ENCODE data around the gene FREM3. TPM values are rescaled to one million over a fixed set of nuclear protein-coding genes. Genes with fewer than 3 reads are reported as not detected.
"Not testable (repeated sequence)": the region's sequence is repeated elsewhere in the genome, so short reads cannot be mapped to it uniquely, and the experiment has no call there.

Gene FREM3
- total RNA-seq, 1 donor from 2014 or later: 0.38 TPM

GRCh38 chr4:143728166-143728565 is 27.7 kb upstream of the FREM3 start:
- TF ChIP-seq CTCF (IDR thresholded peaks at IDR 0.05): no peak
- Histone ChIP-seq H3K4me3 (no peak overlapping the region), H3K27ac (no peak overlapping the region), H3K9me3 (no peaks in the 10 kb centered on the region), H3K36me3 (no peaks in the 10 kb centered on the region), H3K4me1 (no peaks in the 10 kb centered on the region), H3K27me3 (ENCODE audit: low read depth) (no peaks in the 10 kb centered on the region)
- no peak for DNase-seq
- no peak for ATAC-seq
- intact Hi-C loops (cut with DNase I): no loop called here

- intact Hi-C loops (cut with DNase I): no loop called here
- no peak for TF ChIP-seq CTCF (IDR thresholded peaks at IDR 0.05)
- H3K27me3 ChIP-seq (ENCODE audit: low read depth): no peaks in the 10 kb centered on the region
- H3K4me1 ChIP-seq: no peaks in the 10 kb centered on the region
- no peak overlapping the region for H3K27ac ChIP-seq
- ATAC-seq: no peak
- H3K9me3 ChIP-seq: no peaks in the 10 kb centered on the region
- DNase-seq: no peak
- H3K36me3 ChIP-seq: no peaks in the 10 kb centered on the region
- no peak overlapping the region for H3K4me3 ChIP-seq
Measured at GRCh38 chr4:143726714-143727113, 26.2 kb upstream of the FREM3 start.

- Histone ChIP-seq H3K9me3 (no peaks in the 10 kb centered on the region), H3K27me3 (ENCODE audit: low read depth) (no peaks in the 10 kb centered on the region), H3K4me3 (no peak overlapping the region), H3K36me3 (no peaks in the 10 kb centered on the region), H3K4me1 (no peaks in the 10 kb centered on the region), H3K27ac (no peak overlapping the region)
- DNase-seq (no peak), ATAC-seq (no peak)
- intact Hi-C loops (cut with DNase I): no loop called here
- no peak for TF ChIP-seq CTCF (IDR thresholded peaks at IDR 0.05)
Measured at GRCh38 chr4:143721317-143721716, 20.8 kb upstream of the FREM3 start.

- intact Hi-C loops (cut with DNase I); H3K27me3 ChIP-seq (ENCODE audit: low read depth); H3K9me3 ChIP-seq: not testable (repeated sequence)
Measured at GRCh38 chr4:143718748-143719147, 18.3 kb upstream of the FREM3 start.

GRCh38 chr4:143713955-143714625 is 13.6 kb upstream of the FREM3 start:
- Histone ChIP-seq H3K4me3 (no peak overlapping the region), H3K36me3 (no peaks in the 10 kb centered on the region), H3K27me3 (ENCODE audit: low read depth) (no peaks in the 10 kb centered on the region), H3K27ac (no peak overlapping the region), H3K4me1 (no peaks in the 10 kb centered on the region), H3K9me3 (no peaks in the 10 kb centered on the region)
- DNase-seq: no peak
- intact Hi-C loops (cut with DNase I): no loop called here
- TF ChIP-seq CTCF (IDR thresholded peaks at IDR 0.05): no peak
- ATAC-seq: no peak

More at GRCh38 chr4:143718748-143719147, 18.3 kb upstream of the FREM3 start:
- H3K4me3 ChIP-seq, H3K4me1 ChIP-seq, ATAC-seq, H3K27ac ChIP-seq, DNase-seq, H3K36me3 ChIP-seq: not testable (repeated sequence)

GRCh38 chr4:143713553-143713952 is 13.1 kb upstream of the FREM3 start:
- TF ChIP-seq CTCF (IDR thresholded peaks at IDR 0.05): no peak
- no peak for ATAC-seq
- intact Hi-C loops (cut with DNase I): no loop called here
- Histone ChIP-seq H3K36me3 (no peaks in the 10 kb centered on the region), H3K27ac (no peak overlapping the region), H3K27me3 (ENCODE audit: low read depth) (no peaks in the 10 kb centered on the region), H3K4me1 (no peaks in the 10 kb centered on the region), H3K4me3 (no peak overlapping the region), H3K9me3 (no peaks in the 10 kb centered on the region)
- no peak for DNase-seq
